HCT116 (cell line): Measurements from ENCODE around the gene TNFSF9. TPM values are rescaled to one million over a fixed set of nuclear protein-coding genes. Genes with fewer than 3 reads are reported as not detected.

Experiments used
- ATAC-seq: fragments of 200-7000 bp; cut with Tn5 transposase; 2 replicates; pipeline ENCODE4 v1.9.1; 2020; ENCODE audit warnings: mild to moderate bottlenecking, moderate library complexity
- BruUV-seq: library from RNA; stranded (reverse); fragments of 400-500 nt; replicated peaks from 2 replicates; lab custom pipeline; 2021; lab: Mats Ljungman, UMichigan
- CTCF ChIA-PET: fragments of 300-600 bp; sonication (Branson Sonifier 250); formaldehyde crosslinking; loops from one replicate; lab custom pipeline; 2021; ENCODE audit warnings: antibody characterized with exemption; lab: Charles Lee
- POLR2A ChIA-PET: fragments of 300-600, 350-600 bp; sonication (Branson Sonifier 250); formaldehyde crosslinking; loops from one replicate; lab custom pipeline; 2021; ENCODE audit warnings: antibody characterized with exemption; lab: Charles Lee
- RAD21 ChIA-PET, 2 experiments: fragments of 300-600 bp; sonication (Branson Sonifier 250); formaldehyde crosslinking; loops; one replicate each; lab custom pipeline; 2023; ENCODE audit warnings: low total read pairs in 2 of 2; ENCODE audit not compliant: uncharacterized antibody in 2 of 2, unreplicated experiment in 2 of 2, low non-redundant PET in 1 of 2; lab: Charles Lee
- DNase-seq: peaks from one replicate; pipeline ENCODE4 v3.0.0-alpha.2; 2010; ENCODE audit warnings: low read depth, low spot score
- H2AFZ ChIP-seq: fragments of 200-600 bp; shearing (Covaris generic), sonication (generic); 2 replicates; pipeline ENCODE4 v1.6.1; 2017; ENCODE audit warnings: low read depth, mixed run types, mixed read lengths, antibody characterized with exemption, low read length; ENCODE audit not compliant: poor library complexity, severe bottlenecking
- H3K27ac ChIP-seq: 2 replicates; pipeline ENCODE4 v1.5.1; 2012; ENCODE audit warnings: low read depth, low read length
- H3K27me3 ChIP-seq: fragments of 200-600 bp; sonication (generic); 2 replicates; pipeline ENCODE4 v1.6.1; 2016; ENCODE audit warnings: mixed run types, low read length, mixed read lengths; ENCODE audit not compliant: insufficient read depth
- H3K36me3 ChIP-seq, 2 experiments: fragments of 200-500 bp in 1 of 2; fragments of 200-600 bp in 1 of 2; sonication (Bioruptor generic) in 1 of 2; sonication (generic) in 1 of 2; 2 replicates each; pipeline versions ENCODE4 v1.5.1 to v1.6.1; 2014 to 2016; ENCODE audit warnings: low read length in 2 of 2, inconsistent platforms in 1 of 2, mixed read lengths in 1 of 2, mixed run types in 1 of 2; ENCODE audit not compliant: insufficient read depth in 2 of 2, control insufficient read depth in 1 of 2
- H3K4me1 ChIP-seq, 2 experiments: fragments of 200-600 bp in 1 of 2; sonication (generic) in 1 of 2; 2 replicates each; pipeline versions ENCODE4 v1.5.1 to v1.6.1; 2012 to 2017; ENCODE audit warnings: low read length in 2 of 2, inconsistent platforms in 1 of 2, mild to moderate bottlenecking in 1 of 2, mixed read lengths in 1 of 2, mixed run types in 1 of 2, moderate library complexity in 1 of 2; ENCODE audit not compliant: insufficient read depth in 2 of 2, control insufficient read depth in 1 of 2
- H3K4me2 ChIP-seq: fragments of 200-600 bp; sonication (generic); 2 replicates; pipeline ENCODE4 v1.6.1; 2017; ENCODE audit warnings: mixed run types, low read length, mixed read lengths
- H3K4me3 ChIP-seq, 2 experiments: fragments of 200-600 bp in 1 of 2; sonication (generic) in 1 of 2; replicated peaks in 1 of 2; 2 replicates each; pipeline ENCODE4 v1.5.1; 2011 to 2016; ENCODE audit warnings: low read length in 2 of 2, control low read depth in 1 of 2, low read depth in 1 of 2, mild to moderate bottlenecking in 1 of 2, mixed read lengths in 1 of 2, mixed run types in 1 of 2
- H3K79me2 ChIP-seq: fragments of 200-600 bp; sonication (generic); 2 replicates; pipeline ENCODE4 v1.6.1; 2017; ENCODE audit warnings: mild to moderate bottlenecking, mixed run types, low read length, moderate library complexity, mixed read lengths; ENCODE audit not compliant: insufficient read depth
- H3K9ac ChIP-seq: fragments of 200-600 bp; sonication (generic); 2 replicates; pipeline ENCODE4 v1.6.1; 2016; ENCODE audit warnings: low read length, mixed read lengths
- H3K9me2 ChIP-seq: fragments of 200-600 bp; sonication (generic), shearing (Covaris generic); 2 replicates; pipeline ENCODE4 v1.6.1; 2017; ENCODE audit warnings: mixed run types, mild to moderate bottlenecking, moderate library complexity; ENCODE audit not compliant: insufficient read depth
- H3K9me3 ChIP-seq, 2 experiments: fragments of 200-500 bp in 1 of 2; fragments of 200-600 bp in 1 of 2; sonication (Bioruptor generic) in 1 of 2; sonication (generic) in 1 of 2; 2 replicates each; pipeline ENCODE4 v1.6.1; 2014 to 2017; ENCODE audit warnings: low read length in 2 of 2, mixed read lengths in 2 of 2, inconsistent platforms in 1 of 2, low read depth in 1 of 2, mild to moderate bottlenecking in 1 of 2, mixed run types in 1 of 2, moderate library complexity in 1 of 2; ENCODE audit not compliant: control insufficient read depth in 1 of 2, insufficient read depth in 1 of 2
- H4K20me1 ChIP-seq: fragments of 200-600 bp; sonication (generic), shearing (Covaris generic); 2 replicates; pipeline ENCODE4 v1.6.1; 2017; ENCODE audit warnings: mixed run types, mild to moderate bottlenecking, moderate library complexity; ENCODE audit not compliant: insufficient read depth
- ATF3 ChIP-seq: IDR thresholded peaks from 2 replicates; pipeline ENCODE4 v1.6.1; 2012
- CBX3 ChIP-seq: IDR thresholded peaks from 2 replicates; pipeline ENCODE4 v1.6.1; 2012; ENCODE audit warnings: low read depth
- CEBPB ChIP-seq: IDR thresholded peaks from 2 replicates; pipeline ENCODE4 v1.6.1; 2012; ENCODE audit warnings: low read depth
- CTCF ChIP-seq, 3 experiments: fragments of 200-600 bp in 1 of 3; sonication (generic) in 1 of 3; IDR thresholded peaks in 2 of 3; conservative IDR thresholded peaks in 1 of 3; 2 replicates each; pipeline ENCODE4 v1.5.1; 2012 to 2017; ENCODE audit warnings: low read depth in 2 of 3, low read length in 2 of 3, antibody characterized with exemption in 1 of 3, borderline replicate concordance in 1 of 3, control low read depth in 1 of 3, mild to moderate bottlenecking in 1 of 3, mixed read lengths in 1 of 3, mixed run types in 1 of 3, moderate library complexity in 1 of 3; ENCODE audit not compliant: insufficient read depth in 1 of 3
- EGR1 ChIP-seq: IDR thresholded peaks from 2 replicates; pipeline ENCODE4 v1.6.1; 2012; ENCODE audit warnings: low read depth
- ELF1 ChIP-seq: IDR thresholded peaks from 2 replicates; pipeline ENCODE4 v1.6.1; 2012; ENCODE audit warnings: low read depth, borderline replicate concordance
- EZH2phosphoT487 ChIP-seq: fragments of 200-600 bp; IDR thresholded peaks from 2 replicates; pipeline ENCODE4 v1.6.1; 2018; ENCODE audit warnings: antibody characterized with exemption, borderline replicate concordance
- FOSL1 ChIP-seq: IDR thresholded peaks from 2 replicates; pipeline ENCODE4 v1.6.1; 2012; ENCODE audit warnings: low read depth
- JUND ChIP-seq: IDR thresholded peaks from 2 replicates; pipeline ENCODE4 v1.6.1; 2012
- MAX ChIP-seq: IDR thresholded peaks from 2 replicates; pipeline ENCODE4 v1.6.1; 2012
- POLR2A ChIP-seq: IDR thresholded peaks from 2 replicates; pipeline ENCODE4 v1.7.0; 2011; ENCODE audit warnings: borderline replicate concordance; ENCODE audit not compliant: insufficient read depth, insufficient read length; ENCODE audit errors: extremely low read depth
- REST ChIP-seq: IDR thresholded peaks from 2 replicates; pipeline ENCODE4 v1.6.1; 2012; ENCODE audit warnings: low read depth
- SIN3A ChIP-seq: IDR thresholded peaks from 2 replicates; pipeline ENCODE4 v1.6.1; 2012; ENCODE audit warnings: low read depth
- SRF ChIP-seq: IDR thresholded peaks from 2 replicates; pipeline ENCODE4 v1.6.1; 2012; ENCODE audit warnings: low read depth
- TCF7L2 ChIP-seq: IDR thresholded peaks from 2 replicates; pipeline ENCODE4 v1.7.0; 2011; ENCODE audit warnings: borderline replicate concordance, inconsistent platforms; ENCODE audit not compliant: insufficient read depth, insufficient read length; ENCODE audit errors: extremely low read depth
- YY1 ChIP-seq: IDR thresholded peaks from 2 replicates; pipeline ENCODE4 v1.6.1; 2011; ENCODE audit warnings: low read length, low read depth, moderate library complexity, mild to moderate bottlenecking; ENCODE audit not compliant: insufficient replicate concordance; ENCODE audit errors: extremely low read depth
- ZFX ChIP-seq: fragments of 450-650 bp; IDR thresholded peaks from 2 replicates; pipeline ENCODE4 v1.6.1; 2017
- ZNF274 ChIP-seq: fragments of 200-500 bp; sonication (Bioruptor generic); IDR thresholded peaks from 2 replicates; pipeline ENCODE4 v1.6.1; 2014; ENCODE audit warnings: mild to moderate bottlenecking, low read depth, low read length, inconsistent platforms
- intact Hi-C: fragments of 100-400 bp; cut with micrococcal nuclease; formaldehyde crosslinking; loops from 2 replicates; pipeline ENCODE4 v1.10.0; 2022
- total RNA-seq: library from RNA; stranded (reverse); gene quantifications from one replicate; pipeline ENCODE4 v1.2.1, GENCODE V29; 2021; ENCODE audit not compliant: unreplicated experiment

TNFSF9 gene
- total RNA-seq, 1 experiment from 2014 or later: 25.1 TPM

GRCh38 chr19:6529351-6529750, 1.5 kb upstream of the TNFSF9 start:
- Histone ChIP-seq H2AFZ (no peak overlapping the region), H3K9ac (no peak overlapping the region), H3K79me2 (peaks cover 27% of the 10 kb centered on the region), H3K4me3 (no peak overlapping the region), H3K4me1 (peaks cover 10 to 30% of the 10 kb centered on the region in 2 experiments), H4K20me1 (no peaks in the 10 kb centered on the region), H3K27me3 (no peaks in the 10 kb centered on the region), H3K27ac (no peak overlapping the region), H3K4me2 (no peak overlapping the region; the same call in 1 of the 2 replicates), H3K9me3 (no peaks in the 10 kb centered on the region), H3K36me3 (peaks cover 0 to 5% of the 10 kb centered on the region in 2 experiments; a peak in 2 of 4 replicates), H3K9me2 (no peaks in the 10 kb centered on the region)
- ChIA-PET CTCF (no interaction called here), RAD21 (no interaction called here), POLR2A (no interaction called here)
- no peak for DNase-seq
- no TSS peak for BruUV-seq
- intact Hi-C loops: no loop called here
- no peak for TF ChIP-seq ELF1
- no peak for TF ChIP-seq YY1
- no peak for TF ChIP-seq SRF
- TF ChIP-seq CTCF (IDR thresholded peaks at IDR 0.05 in 2 of 3, conservative IDR thresholded peaks at IDR 0.05 in 1 of 3; ENCODE audit: borderline replicate concordance in 1 of 3, insufficient read depth in 1 of 3, low read depth in 2 of 3, low read length in 2 of 3): no peak
- TF ChIP-seq ZFX: no peak
- no peak for TF ChIP-seq EGR1
- no peak for TF ChIP-seq TCF7L2
- TF ChIP-seq POLR2A: no peak
- TF ChIP-seq CBX3: no peak
- no peak for TF ChIP-seq SIN3A
- no peak for TF ChIP-seq ATF3
- no peak for TF ChIP-seq MAX
- no peak for TF ChIP-seq FOSL1
- no peak for TF ChIP-seq EZH2phosphoT487
- TF ChIP-seq CEBPB: no peak
- no peak for TF ChIP-seq JUND
- no peak for TF ChIP-seq REST
- no peak for TF ChIP-seq ZNF274
- no peak for ATAC-seq
